Measurements from ENCODE around the gene DHX34. TPM values are rescaled to one million over a fixed set of nuclear protein-coding genes. Genes with fewer than 3 reads are reported as not detected.

Gene DHX34
- total and polyA plus RNA-seq, 2 donors from 2014 or later = 7.2 to 13.6 TPM

- no peak for TF ChIP-seq CTCF (IDR thresholded peaks at IDR 0.05; ENCODE audit: borderline replicate concordance, extremely low read depth, insufficient read depth)
Observed at GRCh38 chr19:47357788-47358680, 8.9 kb downstream of the DHX34 start.

GRCh38 chr19:47358936-47359335 is 9.8 kb downstream of the DHX34 start:
- TF ChIP-seq CTCF (IDR thresholded peaks at IDR 0.05; ENCODE audit: borderline replicate concordance, extremely low read depth, insufficient read depth) = no peak
- H3K27ac ChIP-seq (ENCODE audit: low read depth in 2 of 2, low read length in 2 of 2) = no peak overlapping the region
- no peak overlapping the region for H3K9ac ChIP-seq (ENCODE audit: low read length in 3 of 3)
- no peak for DNase-seq
- FAIRE-seq = no peak
- H3K4me3 ChIP-seq (ENCODE audit: low read length in 3 of 3) = no peak overlapping the region
- H3K36me3 ChIP-seq (ENCODE audit: control insufficient read depth in 2 of 3, insufficient read depth in 3 of 3, low read length in 3 of 3) = peaks cover 9 to 58% (median 36%) of the 10 kb centered on the region in 3 donors
- no peaks in the 10 kb centered on the region for H3K4me1 ChIP-seq (ENCODE audit: control insufficient read depth in 2 of 3, insufficient read depth in 2 of 3, low read depth in 1 of 3, low read length in 3 of 3)
- no peaks in the 10 kb centered on the region for H3K9me3 ChIP-seq (ENCODE audit: control insufficient read depth in 2 of 3, insufficient read depth in 1 of 3, low read length in 3 of 3)
- intact Hi-C loops (cut with DNase I) = no loop called here
- H3K27me3 ChIP-seq (ENCODE audit: control insufficient read depth, insufficient read depth, low read length) = no peaks in the 10 kb centered on the region

More at GRCh38 chr19:47357788-47358680, 8.9 kb downstream of the DHX34 start:
- peaks cover 9 to 50% (median 36%) of the 10 kb centered on the region in 3 donors for H3K36me3 ChIP-seq (ENCODE audit: control insufficient read depth in 2 of 3, insufficient read depth in 3 of 3, low read length in 3 of 3)
- H3K9me3 ChIP-seq (ENCODE audit: control insufficient read depth in 2 of 3, insufficient read depth in 1 of 3, low read length in 3 of 3) = no peaks in the 10 kb centered on the region
- no peaks in the 10 kb centered on the region for H3K27me3 ChIP-seq (ENCODE audit: control insufficient read depth, insufficient read depth, low read length)
- FAIRE-seq (no peak), DNase-seq (peak in 1 of 5 donors; percentile 71)
- intact Hi-C loops (cut with DNase I) = no loop called here
- no peak overlapping the region for H3K9ac ChIP-seq (ENCODE audit: low read length in 3 of 3)
- no peaks in the 10 kb centered on the region for H3K4me1 ChIP-seq (ENCODE audit: control insufficient read depth in 2 of 3, insufficient read depth in 2 of 3, low read depth in 1 of 3, low read length in 3 of 3)
- no peak overlapping the region for H3K4me3 ChIP-seq (ENCODE audit: low read length in 3 of 3)
- H3K27ac ChIP-seq (ENCODE audit: low read depth in 2 of 2, low read length in 2 of 2) = no peak overlapping the region

GRCh38 chr19:47362321-47362720 is 13.2 kb downstream of the DHX34 start:
- no peak overlapping the region for H3K27ac ChIP-seq (ENCODE audit: low read depth in 2 of 2, low read length in 2 of 2)
- no peaks in the 10 kb centered on the region for H3K9me3 ChIP-seq (ENCODE audit: control insufficient read depth in 2 of 3, insufficient read depth in 1 of 3, low read length in 3 of 3)
- H3K27me3 ChIP-seq (ENCODE audit: control insufficient read depth, insufficient read depth, low read length) = no peaks in the 10 kb centered on the region
- H3K36me3 ChIP-seq (ENCODE audit: control insufficient read depth in 2 of 3, insufficient read depth in 3 of 3, low read length in 3 of 3) = peaks cover 5 to 47% (median 26%) of the 10 kb centered on the region in 3 donors
- H3K4me1 ChIP-seq (ENCODE audit: control insufficient read depth in 2 of 3, insufficient read depth in 2 of 3, low read depth in 1 of 3, low read length in 3 of 3) = no peaks in the 10 kb centered on the region
- intact Hi-C loops (cut with DNase I) = no loop called here
- H3K4me3 ChIP-seq (ENCODE audit: low read length in 3 of 3) = no peak overlapping the region
- DNase-seq (no peak), FAIRE-seq (no peak)
- no peak overlapping the region for H3K9ac ChIP-seq (ENCODE audit: low read length in 3 of 3)
- TF ChIP-seq CTCF (IDR thresholded peaks at IDR 0.05; ENCODE audit: borderline replicate concordance, extremely low read depth, insufficient read depth) = no peak
